Right lobe of liver (tissue), 6 donors: ENCODE results near the gene EFR3B. TPM values are rescaled to one million over a fixed set of nuclear protein-coding genes. Genes with fewer than 3 reads are reported as not detected.

Experiments
- ATAC-seq, 4 donors: fragments of 200-7000 bp; cut with Tn5 transposase; one replicate each; pipeline ENCODE4 v1.9.1; 2020; ENCODE audit warnings: mild to moderate bottlenecking in 4 of 4, moderate library complexity in 4 of 4
- DNase-seq, 3 donors: peaks; one replicate each; pipeline ENCODE4 v3.0.0-alpha.2; 2020
- H3K27ac ChIP-seq, 3 donors: fragments of 200-600 bp; one replicate each; pipeline ENCODE4 v1.8.0; 2022
- H3K27me3 ChIP-seq, 2 donors: fragments of 200-600 bp; one replicate each; pipeline ENCODE4 v1.8.0; 2022
- H3K36me3 ChIP-seq, 4 donors: fragments of 200-600 bp; sonication (generic) in 1 of 4; one replicate each; pipeline versions ENCODE4 v1.5.1 to v1.8.0; 2017 to 2022; ENCODE audit warnings: control low read depth in 1 of 4
- H3K4me1 ChIP-seq, 4 donors: fragments of 200-600 bp; sonication (generic) in 1 of 4; one replicate each; pipeline versions ENCODE4 v1.5.1 to v1.8.0; 2017 to 2022; ENCODE audit warnings: control low read depth in 1 of 4
- H3K4me3 ChIP-seq, 3 donors: fragments of 200-600 bp; one replicate each; pipeline ENCODE4 v1.8.0; 2022
- H3K9me3 ChIP-seq, 4 donors: fragments of 200-600 bp; sonication (generic) in 1 of 4; one replicate each; pipeline versions ENCODE4 v1.5.1 to v1.8.0; 2017 to 2022; ENCODE audit warnings: control low read depth in 1 of 4
- POLR2A ChIP-seq: fragments of 450-650 bp; IDR thresholded peaks from one replicate; pipeline ENCODE4 v1.6.1; 2017; ENCODE audit warnings: antibody characterized with exemption, mild to moderate bottlenecking
- WGBS: methylation state at CpG from one replicate; pipeline ENCODE4 v1.1.6; 2018; ENCODE audit warnings: low coverage, low lambda C conversion rate; ENCODE audit not compliant: insufficient coverage; ENCODE audit errors: missing lambda C conversion rate; 5-methylcytosine and 5-hydroxymethylcytosine counted together
- intact Hi-C, 2 donors: fragments of 100-400 bp; cut with DNase I; formaldehyde crosslinking; loops; one replicate each; pipeline versions ENCODE4 v1.11.2 to v1.14.1; 2022
- total RNA-seq, 6 experiments: library from RNA; depleted of rRNA in 2 of 6; stranded (reverse); fragments of >200 nt in 2 of 6; fragmentation: NEBNext Ultra II Directional in 3 of 6; extraction: Animal tissue kit (Norgen Biotek cat#: 25700) in 3 of 6; gene quantifications; one replicate each; pipeline versions ENCODE4 v1.1.0 to v1.2.4, GENCODE V29; 2016 to 2023
- TF ChIP-seq, protein P1 (sequence below), 4 donors: fragments of 200-600 bp in 3 of 4; fragments of 450-650 bp in 1 of 4; IDR thresholded peaks; one replicate each; pipeline versions ENCODE4 v1.5.1 to v1.8.0; 2016 to 2022; ENCODE audit warnings: antibody characterized with exemption in 4 of 4, mild to moderate bottlenecking in 2 of 4
- donor health status: DM: no; HTN: yes; CAD: no.
- donor health status: DM: no; HTN: no; CAD: no.
- donor health status: DM: no; HTN: no; CAD: no.
- donor health status: DM: no; HTN: yes; CAD: no.
- donor health status: DM: no; HTN: yes; CAD: no.

Gene EFR3B
- total RNA-seq, 6 experiments from 2014 or later, result 0.12 to 0.33 (median 0.16) TPM; not detected in 1

DNA sequence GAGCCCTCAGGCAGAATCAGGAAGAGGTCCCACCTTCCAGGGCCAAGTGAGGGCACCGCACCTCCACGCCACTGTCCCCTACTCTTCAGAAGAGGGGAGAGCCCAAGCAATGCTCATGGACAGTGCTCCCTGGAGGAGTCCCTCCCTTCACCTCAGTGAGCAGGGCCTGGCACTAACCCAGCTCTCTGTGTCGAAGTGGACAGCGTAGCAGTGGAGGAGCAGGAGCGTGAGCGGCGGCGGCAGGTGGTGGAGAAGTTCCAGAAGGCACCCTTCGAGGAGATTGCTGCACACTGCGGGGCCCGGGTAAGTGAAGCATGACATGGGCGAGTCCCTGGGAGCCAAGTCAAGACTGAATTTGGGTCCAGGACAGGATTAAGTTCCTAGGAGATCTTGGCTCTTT, 109.8 kb downstream of the EFR3B start:
- intact Hi-C loops, result no loop called here
- DNase-seq, result peak in 1 of 3 donors; percentile 46
- ATAC-seq, result no peak
- H3K36me3 ChIP-seq, result no peaks in the 10 kb centered on the region
- WGBS, result 87% methylated on average over 3 of the region's 12 CpGs
- no peaks in the 10 kb centered on the region for H3K4me1 ChIP-seq
- H3K27me3 ChIP-seq, result no peaks in the 10 kb centered on the region
- no peaks in the 10 kb centered on the region for H3K9me3 ChIP-seq
- TF ChIP-seq, protein P1, sequence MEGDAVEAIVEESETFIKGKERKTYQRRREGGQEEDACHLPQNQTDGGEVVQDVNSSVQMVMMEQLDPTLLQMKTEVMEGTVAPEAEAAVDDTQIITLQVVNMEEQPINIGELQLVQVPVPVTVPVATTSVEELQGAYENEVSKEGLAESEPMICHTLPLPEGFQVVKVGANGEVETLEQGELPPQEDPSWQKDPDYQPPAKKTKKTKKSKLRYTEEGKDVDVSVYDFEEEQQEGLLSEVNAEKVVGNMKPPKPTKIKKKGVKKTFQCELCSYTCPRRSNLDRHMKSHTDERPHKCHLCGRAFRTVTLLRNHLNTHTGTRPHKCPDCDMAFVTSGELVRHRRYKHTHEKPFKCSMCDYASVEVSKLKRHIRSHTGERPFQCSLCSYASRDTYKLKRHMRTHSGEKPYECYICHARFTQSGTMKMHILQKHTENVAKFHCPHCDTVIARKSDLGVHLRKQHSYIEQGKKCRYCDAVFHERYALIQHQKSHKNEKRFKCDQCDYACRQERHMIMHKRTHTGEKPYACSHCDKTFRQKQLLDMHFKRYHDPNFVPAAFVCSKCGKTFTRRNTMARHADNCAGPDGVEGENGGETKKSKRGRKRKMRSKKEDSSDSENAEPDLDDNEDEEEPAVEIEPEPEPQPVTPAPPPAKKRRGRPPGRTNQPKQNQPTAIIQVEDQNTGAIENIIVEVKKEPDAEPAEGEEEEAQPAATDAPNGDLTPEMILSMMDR (IDR thresholded peaks at IDR 0.05), result no peak
- TF ChIP-seq POLR2A, result no peak
- no peak overlapping the region for H3K4me3 ChIP-seq
- H3K27ac ChIP-seq, result no peak overlapping the region

DNA sequence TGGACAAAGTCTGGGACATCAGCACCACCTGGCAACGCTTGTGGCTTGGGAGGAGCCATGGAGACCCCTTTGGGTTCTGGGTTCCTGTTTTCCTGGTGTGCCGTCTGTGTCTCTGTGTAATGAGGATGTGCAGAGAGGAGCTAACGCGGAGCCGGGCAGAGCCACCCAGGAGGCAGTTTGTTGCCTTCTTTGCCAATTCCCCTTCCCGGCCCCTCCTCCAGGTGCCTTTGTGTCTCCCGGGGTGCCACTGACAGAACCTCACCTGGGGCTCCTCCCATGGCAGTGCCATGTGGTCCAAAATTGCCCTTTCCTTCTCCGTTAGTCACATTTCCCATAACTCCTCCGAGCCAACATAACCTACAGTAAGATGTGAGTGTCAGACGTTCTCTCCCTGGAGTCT, 113.5 kb downstream of the EFR3B start:
- no peak overlapping the region for H3K27ac ChIP-seq
- DNase-seq (peak in 1 of 3 donors; percentile 22), ATAC-seq (no peak)
- no peaks in the 10 kb centered on the region for H3K27me3 ChIP-seq
- no peaks in the 10 kb centered on the region for H3K9me3 ChIP-seq
- WGBS, result 38% methylated on average over 4 of the region's 10 CpGs
- no peak overlapping the region for H3K4me3 ChIP-seq
- TF ChIP-seq POLR2A, result no peak
- TF ChIP-seq, protein P1 (IDR thresholded peaks at IDR 0.05), result no peak
- no peaks in the 10 kb centered on the region for H3K4me1 ChIP-seq
- H3K36me3 ChIP-seq, result no peaks in the 10 kb centered on the region
- intact Hi-C loops, result no loop called here

DNA sequence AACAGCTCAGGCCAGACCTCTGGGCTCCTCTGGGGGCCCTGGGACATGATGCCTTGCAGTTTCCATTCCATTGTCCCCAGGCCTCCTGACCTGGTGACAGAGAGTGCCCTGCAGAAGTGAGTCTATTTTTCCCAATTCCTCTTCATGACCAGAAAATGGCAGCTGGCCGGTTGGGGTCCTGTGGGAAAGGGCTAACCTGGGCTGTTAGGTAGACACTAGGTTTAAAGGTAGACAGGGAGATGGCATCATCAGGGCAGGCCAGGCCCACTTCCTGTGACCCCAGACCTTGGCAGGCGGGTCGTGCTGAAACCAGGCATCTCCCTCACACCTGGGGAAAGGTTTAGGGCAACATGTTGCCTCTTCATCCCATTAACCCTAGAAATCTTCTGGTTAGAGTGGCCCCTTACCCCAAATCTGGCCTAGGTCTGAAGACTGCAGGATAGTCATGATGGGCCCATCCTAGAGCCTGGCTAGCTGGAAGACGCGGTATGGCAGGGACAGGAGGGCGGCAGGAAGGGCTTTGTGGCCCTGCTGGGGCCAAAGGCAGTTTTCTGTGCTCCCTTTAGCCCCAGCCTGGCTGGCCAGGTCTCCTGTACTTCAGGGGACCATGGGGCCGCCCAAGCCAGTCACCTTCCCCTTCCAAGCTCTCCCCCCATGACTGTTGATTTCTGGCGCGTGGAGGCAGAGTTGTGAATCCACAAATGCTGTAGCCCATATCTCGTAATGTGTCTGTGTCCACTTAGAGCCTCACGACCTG, 116.4 kb downstream of the EFR3B start:
- no peaks in the 10 kb centered on the region for H3K36me3 ChIP-seq
- no peaks in the 10 kb centered on the region for H3K4me1 ChIP-seq
- DNase-seq (peak in 1 of 3 donors; percentile 19), ATAC-seq (no peak)
- 95% methylated on average over 11 of the region's 11 CpGs for WGBS
- H3K4me3 ChIP-seq, result no peak overlapping the region
- H3K27me3 ChIP-seq, result no peaks in the 10 kb centered on the region
- H3K27ac ChIP-seq, result no peak overlapping the region
- intact Hi-C loops, result no loop called here
- H3K9me3 ChIP-seq, result no peaks in the 10 kb centered on the region
- TF ChIP-seq, protein P1 (IDR thresholded peaks at IDR 0.05), result no peak
- no peak for TF ChIP-seq POLR2A

DNA sequence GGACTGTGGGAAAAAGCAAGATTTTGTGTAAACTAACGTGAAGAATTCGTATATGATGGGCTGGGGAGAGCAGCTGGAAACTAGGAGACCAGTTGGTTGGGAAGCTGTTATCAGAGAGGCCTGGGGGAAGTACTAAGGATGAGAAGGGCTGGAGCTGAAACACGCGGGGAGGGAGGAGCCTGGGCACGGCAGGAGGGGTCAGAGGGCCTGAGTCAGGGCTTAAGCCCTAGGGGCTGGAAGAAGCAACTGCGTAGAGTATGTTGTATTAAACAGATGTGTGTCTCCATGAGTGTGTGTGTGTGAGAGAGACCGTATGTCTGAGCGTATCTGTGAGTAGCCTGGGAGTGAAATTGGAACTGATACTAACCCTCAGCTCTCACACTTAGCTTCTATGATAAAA, 118.1 kb downstream of the EFR3B start:
- Histone ChIP-seq H3K27ac (no peak overlapping the region), H3K27me3 (no peaks in the 10 kb centered on the region), H3K4me3 (no peak overlapping the region), H3K4me1 (no peaks in the 10 kb centered on the region), H3K9me3 (no peaks in the 10 kb centered on the region), H3K36me3 (no peaks in the 10 kb centered on the region)
- no peak for TF ChIP-seq POLR2A
- TF ChIP-seq, protein P1 (IDR thresholded peaks at IDR 0.05), result no peak
- DNase-seq, result peak in 1 of 3 donors; percentile 23
- intact Hi-C loops, result no loop called here
- WGBS, result 66% methylated on average over 5 of the region's 8 CpGs
- ATAC-seq, result no peak
